ENCODE results near the gene NIFK. TPM values are rescaled to one million over a fixed set of nuclear protein-coding genes. Genes with fewer than 3 reads are reported as not detected.

NIFK gene
- total RNA-seq, 1 donor from 2014 or later: 22.8 TPM

- Histone ChIP-seq H3K36me3 (peaks cover 86% of the 10 kb centered on the region), H3K9me3 (replicated peaks) (no peaks in the 10 kb centered on the region), H3K27me3 (ENCODE audit: low read depth) (no peaks in the 10 kb centered on the region), H3K4me1 (no peaks in the 10 kb centered on the region), H3K27ac (replicated peaks) (no peak overlapping the region), H3K4me3 (no peak overlapping the region)
- no peak for DNase-seq
- no peak for TF ChIP-seq CTCF (IDR thresholded peaks at IDR 0.05; ENCODE audit: borderline replicate concordance)
- intact Hi-C loops (cut with micrococcal nuclease): no loop called here
Observed at GRCh38 chr2:121764681-121765228, 28.1 kb upstream of the NIFK start.

GRCh38 chr2:121755237-121756111, 18.8 kb upstream of the NIFK start, which contains the start of gene TSN:
TSN (plus strand) TSS chr2:121755651; CDS start chr2:121755780, 129 bp downstream.
- H3K4me1 ChIP-seq: peaks cover 37% of the 10 kb centered on the region
- peak within 1 kb of the TSS; percentile 79 for H3K27ac ChIP-seq (replicated peaks)
- no peaks in the 10 kb centered on the region for H3K9me3 ChIP-seq (replicated peaks)
- no peak for TF ChIP-seq CTCF (IDR thresholded peaks at IDR 0.05; ENCODE audit: borderline replicate concordance)
- peak within 1 kb of the TSS; percentile 93 for H3K4me3 ChIP-seq
- peaks cover 16% of the 10 kb centered on the region for H3K36me3 ChIP-seq
- DNase-seq: peak; percentile 98
- H3K27me3 ChIP-seq (ENCODE audit: low read depth): no peaks in the 10 kb centered on the region
- intact Hi-C loops (cut with micrococcal nuclease): no loop called here

GRCh38 chr2:121754851-121755236, 18.2 kb upstream of the NIFK start:
- Histone ChIP-seq H3K4me1 (peaks cover 37% of the 10 kb centered on the region), H3K36me3 (peaks cover 9% of the 10 kb centered on the region), H3K27ac (replicated peaks) (peak overlapping the region; percentile 79), H3K9me3 (replicated peaks) (no peaks in the 10 kb centered on the region), H3K27me3 (ENCODE audit: low read depth) (no peaks in the 10 kb centered on the region), H3K4me3 (peak overlapping the region; percentile 93)
- intact Hi-C loops (cut with micrococcal nuclease): no loop called here
- no peak for DNase-seq
- no peak for TF ChIP-seq CTCF (IDR thresholded peaks at IDR 0.05; ENCODE audit: borderline replicate concordance)

GRCh38 chr2:121748202-121748601, 11.5 kb upstream of the NIFK start:
- intact Hi-C loops (cut with micrococcal nuclease): no loop called here
- Histone ChIP-seq H3K9me3 (replicated peaks) (no peaks in the 10 kb centered on the region), H3K27ac (replicated peaks) (no peak overlapping the region), H3K27me3 (ENCODE audit: low read depth) (no peaks in the 10 kb centered on the region), H3K4me3 (no peak overlapping the region), H3K4me1 (no peaks in the 10 kb centered on the region), H3K36me3 (no peaks in the 10 kb centered on the region)
- no peak for DNase-seq
- peak; percentile 39 for TF ChIP-seq CTCF (IDR thresholded peaks at IDR 0.05; ENCODE audit: borderline replicate concordance)

- TF ChIP-seq CTCF (IDR thresholded peaks at IDR 0.05; ENCODE audit: borderline replicate concordance): no peak
- DNase-seq: no peak
Observed at GRCh38 chr2:121746071-121746578, 9.4 kb upstream of the NIFK start.

More at GRCh38 chr2:121746071-121746578, 9.4 kb upstream of the NIFK start:
- Histone ChIP-seq H3K4me1 (no peaks in the 10 kb centered on the region), H3K36me3 (no peaks in the 10 kb centered on the region), H3K27ac (replicated peaks) (no peak overlapping the region), H3K27me3 (ENCODE audit: low read depth) (no peaks in the 10 kb centered on the region), H3K4me3 (no peak overlapping the region), H3K9me3 (replicated peaks) (no peaks in the 10 kb centered on the region)
- intact Hi-C loops (cut with micrococcal nuclease): no loop called here
